Erythroblast (primary cell): Measurements from ENCODE around the gene EIF4G3.

Experiments
- GATA1 ChIP-seq: IDR thresholded peaks from 2 replicates; pipeline ENCODE4 v1.6.1; 2011; ENCODE audit warnings: low read depth, mild to moderate bottlenecking, control low read depth, low read length, moderate library complexity
- POLR2A ChIP-seq: IDR thresholded peaks from 2 replicates; pipeline ENCODE4 v1.6.1; 2011; ENCODE audit warnings: mild to moderate bottlenecking, low read length

- TF ChIP-seq POLR2A (no peak), GATA1 (no peak)
These were observed 263.5 kb downstream of the EIF4G3 start for GRCh38 chr1:20913242-20913641.
